Fibroblast of pulmonary artery (primary cell): Measurements from ENCODE around the gene SORCS2.

Experiments
- DNase-seq: peaks from one replicate; pipeline ENCODE4 v3.0.0-alpha.2; 2010; ENCODE audit warnings: low read depth
- H3K4me3 ChIP-seq: replicated peaks from 2 replicates; pipeline ENCODE4 v1.5.1; 2011; ENCODE audit warnings: low read depth, mild to moderate bottlenecking, control low read depth, low read length, moderate library complexity
- TF ChIP-seq, protein P1 (sequence below): IDR thresholded peaks from 2 replicates; pipeline ENCODE4 v1.5.1; 2011; ENCODE audit warnings: mild to moderate bottlenecking, control low read depth, low read length, inconsistent platforms; ENCODE audit errors: missing control alignments

SORCS2 gene

DNA sequence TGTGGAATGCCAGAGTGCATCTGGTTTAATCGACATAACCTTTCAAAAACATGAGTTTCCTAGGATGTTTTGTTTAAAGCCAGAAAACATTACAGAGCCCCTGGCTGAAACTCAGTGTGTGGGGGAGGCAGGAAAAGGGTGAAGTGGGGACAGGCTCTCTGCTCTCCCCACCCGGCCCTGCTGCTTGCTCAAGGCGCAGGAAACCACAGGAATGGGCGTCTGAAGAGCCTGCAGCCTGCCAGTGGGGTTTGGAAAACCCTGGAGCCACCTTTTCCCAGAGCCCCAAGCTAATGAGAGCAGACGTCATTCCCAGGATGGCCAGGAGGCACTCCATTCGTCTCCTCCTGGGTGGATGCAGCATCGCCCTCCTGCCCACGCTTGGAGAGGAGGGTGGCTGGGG, 506.7 kb downstream of the SORCS2 start:
- TF ChIP-seq, protein P1, sequence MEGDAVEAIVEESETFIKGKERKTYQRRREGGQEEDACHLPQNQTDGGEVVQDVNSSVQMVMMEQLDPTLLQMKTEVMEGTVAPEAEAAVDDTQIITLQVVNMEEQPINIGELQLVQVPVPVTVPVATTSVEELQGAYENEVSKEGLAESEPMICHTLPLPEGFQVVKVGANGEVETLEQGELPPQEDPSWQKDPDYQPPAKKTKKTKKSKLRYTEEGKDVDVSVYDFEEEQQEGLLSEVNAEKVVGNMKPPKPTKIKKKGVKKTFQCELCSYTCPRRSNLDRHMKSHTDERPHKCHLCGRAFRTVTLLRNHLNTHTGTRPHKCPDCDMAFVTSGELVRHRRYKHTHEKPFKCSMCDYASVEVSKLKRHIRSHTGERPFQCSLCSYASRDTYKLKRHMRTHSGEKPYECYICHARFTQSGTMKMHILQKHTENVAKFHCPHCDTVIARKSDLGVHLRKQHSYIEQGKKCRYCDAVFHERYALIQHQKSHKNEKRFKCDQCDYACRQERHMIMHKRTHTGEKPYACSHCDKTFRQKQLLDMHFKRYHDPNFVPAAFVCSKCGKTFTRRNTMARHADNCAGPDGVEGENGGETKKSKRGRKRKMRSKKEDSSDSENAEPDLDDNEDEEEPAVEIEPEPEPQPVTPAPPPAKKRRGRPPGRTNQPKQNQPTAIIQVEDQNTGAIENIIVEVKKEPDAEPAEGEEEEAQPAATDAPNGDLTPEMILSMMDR, result no peak
- peak; percentile 75 for DNase-seq
- no peak overlapping the region for H3K4me3 ChIP-seq

- DNase-seq, result no peak
- TF ChIP-seq, protein P1, result no peak
- H3K4me3 ChIP-seq, result no peak overlapping the region
These were observed 507.5 kb downstream of the SORCS2 start for GRCh38 chr4:7699825-7700224.

- no peak overlapping the region for H3K4me3 ChIP-seq
- TF ChIP-seq, protein P1, result no peak
- no peak for DNase-seq
These were observed 508.3 kb downstream of the SORCS2 start for GRCh38 chr4:7700665-7701064.

DNA sequence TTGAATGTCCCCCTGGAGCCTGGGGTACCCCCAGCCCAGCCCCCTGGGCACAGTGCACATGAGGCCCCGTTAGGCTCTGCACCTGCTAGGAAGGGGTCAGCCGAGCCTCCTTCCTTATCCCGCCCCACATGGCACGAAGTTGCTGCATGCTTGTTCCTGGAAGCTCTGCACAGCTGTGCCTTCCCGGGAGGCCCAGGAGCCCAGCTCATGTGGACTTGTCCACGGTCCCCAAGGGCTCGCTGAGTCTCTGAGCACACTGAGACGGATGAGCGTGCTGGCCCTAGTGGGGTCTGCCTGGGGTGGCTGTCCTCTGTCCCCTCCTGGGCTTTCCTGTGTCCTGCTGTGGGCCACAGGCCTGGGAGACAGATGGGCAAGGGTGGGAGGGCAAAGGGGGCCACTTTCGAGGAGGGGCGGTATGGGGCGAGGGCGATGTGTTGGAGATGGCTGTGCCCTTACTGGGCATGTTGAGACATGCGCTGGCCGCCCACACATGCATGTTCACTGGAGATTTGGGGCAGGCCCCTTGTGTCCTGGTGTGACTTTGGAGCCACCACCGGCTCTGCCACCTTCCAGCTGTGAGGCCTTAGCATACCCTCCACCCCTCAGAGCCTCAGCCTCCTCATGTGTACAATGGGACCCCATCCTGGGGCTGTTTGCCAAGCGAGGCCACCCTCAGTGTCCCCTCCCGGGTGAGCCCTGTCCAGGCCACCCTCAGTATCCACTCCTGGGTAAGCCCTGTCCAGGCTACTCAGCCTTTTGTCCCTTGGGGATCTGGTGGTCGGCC, 509.7 kb downstream of the SORCS2 start:
- no peak overlapping the region for H3K4me3 ChIP-seq
- TF ChIP-seq, protein P1, result no peak
- DNase-seq, result no peak

GRCh38 chr4:7703688-7704087, 511.4 kb downstream of the SORCS2 start:
- TF ChIP-seq, protein P1, result no peak
- no peak for DNase-seq
- no peak overlapping the region for H3K4me3 ChIP-seq

- no peak for DNase-seq
- H3K4me3 ChIP-seq, result no peak overlapping the region
- TF ChIP-seq, protein P1, result no peak
These were observed 511.8 kb downstream of the SORCS2 start for GRCh38 chr4:7704091-7704490.

DNA sequence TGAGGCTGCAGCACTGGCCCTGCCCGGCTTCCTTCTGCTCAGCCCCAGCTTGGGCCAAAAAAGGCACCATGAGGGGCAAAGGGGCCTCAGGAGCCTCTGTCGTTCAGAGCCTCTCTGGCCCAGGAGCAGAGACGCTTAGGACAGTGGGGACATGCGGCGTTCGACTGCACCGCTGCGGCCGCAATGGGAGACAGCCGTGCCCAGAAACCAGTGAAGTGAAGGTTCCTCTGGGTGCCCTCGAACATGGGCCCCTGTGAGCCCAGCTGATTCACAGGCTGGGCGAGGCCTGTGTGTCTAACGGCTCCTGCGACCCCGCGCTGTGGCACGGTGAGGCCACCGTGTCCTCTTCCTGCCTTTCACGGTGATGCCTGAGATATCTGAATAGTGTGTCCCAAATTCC, 512.3 kb downstream of the SORCS2 start:
- TF ChIP-seq, protein P1, result no peak
- DNase-seq, result no peak
- no peak overlapping the region for H3K4me3 ChIP-seq
